Neural cell (in vitro differentiated cells): ENCODE data around the gene PARD3B. TPM values are rescaled to one million over a fixed set of nuclear protein-coding genes. Genes with fewer than 3 reads are reported as not detected.

ENCODE experiments used
- H2AFZ ChIP-seq: fragments of 200-600, 300-800 bp; sonication (generic), shearing (Covaris generic); 2 replicates; pipeline ENCODE4 v1.6.0; 2014; ENCODE audit warnings: low read depth, mild to moderate bottlenecking, antibody characterized with exemption, low read length, moderate library complexity
- H3F3A ChIP-seq: fragments of 200-600 bp; shearing (Covaris generic); 2 replicates; pipeline ENCODE4 v1.6.1; 2016; ENCODE audit warnings: mild to moderate bottlenecking, moderate library complexity, mixed read lengths, antibody characterized with exemption, low read length; ENCODE audit not compliant: insufficient read depth, poor library complexity, severe bottlenecking
- H3K27ac ChIP-seq: fragments of 200-600, 300-800 bp; sonication (generic), shearing (Covaris generic); 2 replicates; pipeline ENCODE4 v1.5.1; 2014; ENCODE audit warnings: mild to moderate bottlenecking, low read length, moderate library complexity
- H3K27me3 ChIP-seq: fragments of 300-800, 200-600 bp; sonication (generic), shearing (Covaris generic); 2 replicates; pipeline ENCODE4 v1.6.0; 2014; ENCODE audit warnings: mild to moderate bottlenecking, low read depth, low read length, moderate library complexity; ENCODE audit not compliant: insufficient read depth
- H3K36me3 ChIP-seq: fragments of 300-800, 200-600 bp; sonication (generic), shearing (Covaris generic); 2 replicates; pipeline ENCODE4 v1.5.1; 2014; ENCODE audit warnings: mild to moderate bottlenecking, antibody characterized with exemption, low read length, moderate library complexity; ENCODE audit not compliant: insufficient read depth
- H3K4me2 ChIP-seq: fragments of 300-800, 200-600 bp; sonication (generic), shearing (Covaris generic); 2 replicates; pipeline ENCODE4 v1.6.0; 2014; ENCODE audit warnings: mild to moderate bottlenecking, low read length
- H3K4me3 ChIP-seq: fragments of 300-800, 200-600 bp; sonication (generic), shearing (Covaris generic); 2 replicates; pipeline ENCODE4 v1.5.1; 2014; ENCODE audit warnings: mild to moderate bottlenecking, low read length, moderate library complexity
- H3K79me2 ChIP-seq: fragments of 200-600 bp; shearing (Covaris generic); replicated peaks from 2 replicates; pipeline ENCODE4 v1.6.0; 2014; ENCODE audit warnings: mild to moderate bottlenecking, low read length, moderate library complexity; ENCODE audit not compliant: insufficient read depth
- H3K9ac ChIP-seq: fragments of 300-800, 200-600 bp; sonication (generic), shearing (Covaris generic); 2 replicates; pipeline ENCODE4 v1.6.1; 2016; ENCODE audit warnings: mild to moderate bottlenecking, low read length, mixed read lengths
- H3K9me2 ChIP-seq: fragments of 200-600 bp; shearing (Covaris generic); 2 replicates; pipeline ENCODE4 v1.6.1; 2016; ENCODE audit warnings: mild to moderate bottlenecking, low read length, mixed read lengths; ENCODE audit not compliant: insufficient read depth
- H3K9me3 ChIP-seq: fragments of 200-600, 300-800 bp; sonication (generic), shearing (Covaris generic); 2 replicates; pipeline ENCODE4 v1.6.1; 2016; ENCODE audit warnings: mild to moderate bottlenecking, mixed run types, low read length, moderate library complexity, mixed read lengths
- H4K20me1 ChIP-seq: fragments of 200-600 bp; shearing (Covaris generic); 2 replicates; pipeline ENCODE4 v1.6.1; 2016; ENCODE audit warnings: mild to moderate bottlenecking, mixed run types; ENCODE audit not compliant: insufficient read depth
- CTCF ChIP-seq: fragments of 450-650 bp; IDR thresholded peaks from 2 replicates; pipeline ENCODE4 v1.5.1; 2014; ENCODE audit warnings: antibody characterized with exemption, mild to moderate bottlenecking, moderate library complexity; ENCODE audit not compliant: poor library complexity, severe bottlenecking
- EP300 ChIP-seq: fragments of 450-650 bp; conservative IDR thresholded peaks from 2 replicates; pipeline ENCODE4 v1.6.1; 2014; ENCODE audit warnings: antibody characterized with exemption, mild to moderate bottlenecking, moderate library complexity; ENCODE audit not compliant: poor library complexity, severe bottlenecking
- EZH2 ChIP-seq: fragments of 200-600, 300-800 bp; shearing (Covaris generic), sonication (generic); IDR thresholded peaks from 2 replicates; pipeline ENCODE4 v1.6.1; 2014; ENCODE audit warnings: antibody characterized with exemption, low read length, borderline replicate concordance, mild to moderate bottlenecking; ENCODE audit not compliant: insufficient read depth, poor library complexity, severe bottlenecking
- MXI1 ChIP-seq: fragments of 450-650 bp; conservative IDR thresholded peaks from 2 replicates; pipeline ENCODE4 v1.6.1; 2014; ENCODE audit warnings: antibody characterized with exemption, mild to moderate bottlenecking; ENCODE audit not compliant: poor library complexity, severe bottlenecking
- POLR2AphosphoS5 ChIP-seq: IDR thresholded peaks from 2 replicates; pipeline ENCODE4 v1.6.1; 2012
- RAD21 ChIP-seq: fragments of 450-650 bp; conservative IDR thresholded peaks from 2 replicates; pipeline ENCODE4 v1.6.1; 2014; ENCODE audit warnings: antibody characterized with exemption, mild to moderate bottlenecking, moderate library complexity
- REST ChIP-seq: IDR thresholded peaks from 2 replicates; pipeline ENCODE4 v1.6.1; 2012; ENCODE audit warnings: borderline replicate concordance
- SMC3 ChIP-seq: fragments of 450-650 bp; conservative IDR thresholded peaks from 2 replicates; pipeline ENCODE4 v1.6.1; 2014; ENCODE audit warnings: antibody characterized with exemption, mild to moderate bottlenecking, moderate library complexity; ENCODE audit not compliant: poor library complexity
- TAF1 ChIP-seq: IDR thresholded peaks from 2 replicates; pipeline ENCODE4 v1.6.1; 2012; ENCODE audit warnings: low read depth
- polyA plus RNA-seq: library from polyadenylated mRNA; depleted of rRNA; stranded (reverse); fragments of >200 nt; gene quantifications from 2 replicates; pipeline ENCODE4 v1.2.3, GENCODE V29; 2014

Gene PARD3B
- polyA plus RNA-seq, 1 donor from 2014 or later, result 0.54 TPM

- H3K4me2 ChIP-seq, result no peak overlapping the region
- H3K27ac ChIP-seq, result no peak overlapping the region
- H3K4me3 ChIP-seq, result no peak overlapping the region
- H2AFZ ChIP-seq, result no peak overlapping the region
- no peaks in the 10 kb centered on the region for H3F3A ChIP-seq
- no peaks in the 10 kb centered on the region for H3K79me2 ChIP-seq
- no peaks in the 10 kb centered on the region for H3K36me3 ChIP-seq
- H3K27me3 ChIP-seq, result no peaks in the 10 kb centered on the region
- TF ChIP-seq REST, result no peak
- no peak for TF ChIP-seq RAD21
- no peak for TF ChIP-seq CTCF
- no peak for TF ChIP-seq POLR2AphosphoS5
- TF ChIP-seq SMC3, result no peak
- TF ChIP-seq EP300, result no peak
- TF ChIP-seq TAF1, result no peak
- TF ChIP-seq EZH2, result no peak
- no peak for TF ChIP-seq MXI1
- no peaks in the 10 kb centered on the region for H3K9me3 ChIP-seq
- no peaks in the 10 kb centered on the region for H4K20me1 ChIP-seq
- H3K9me2 ChIP-seq, result no peaks in the 10 kb centered on the region
- H3K9ac ChIP-seq, result no peak overlapping the region
Observed at GRCh38 chr2:204876311-204876710, 331.0 kb downstream of the PARD3B start.

- TF ChIP-seq TAF1 (no peak), EZH2 (no peak), MXI1 (no peak), RAD21 (no peak), SMC3 (no peak), CTCF (no peak), REST (no peak), POLR2AphosphoS5 (no peak), EP300 (no peak)
- H3K9ac ChIP-seq, result no peak overlapping the region
Observed at GRCh38 chr2:204877691-204878090, 332.4 kb downstream of the PARD3B start.

More at GRCh38 chr2:204877691-204878090, 332.4 kb downstream of the PARD3B start:
- no peak overlapping the region for H3K4me3 ChIP-seq
- H3K4me2 ChIP-seq, result no peak overlapping the region
- H3K27me3 ChIP-seq, result no peaks in the 10 kb centered on the region
- no peak overlapping the region for H2AFZ ChIP-seq
- no peaks in the 10 kb centered on the region for H3F3A ChIP-seq
- H3K36me3 ChIP-seq, result no peaks in the 10 kb centered on the region
- H4K20me1 ChIP-seq, result no peaks in the 10 kb centered on the region
- H3K27ac ChIP-seq, result no peak overlapping the region
- H3K79me2 ChIP-seq, result no peaks in the 10 kb centered on the region
- H3K9me2 ChIP-seq, result no peaks in the 10 kb centered on the region
- no peaks in the 10 kb centered on the region for H3K9me3 ChIP-seq
